Activated CD4-positive, alpha-beta T cell treated with anti-CD3 and anti-CD28 coated beads, Interleukin-2, amount 10 ng/mL, durations not matched to agents 24 days and 14 days (primary cell): ENCODE data around the gene TTC22. TPM values are rescaled to one million over a fixed set of nuclear protein-coding genes. Genes with fewer than 3 reads are reported as not detected.

Source experiments
- DNase-seq: peaks from one replicate; pipeline ENCODE4 v3.0.0; 2022
- H3K27ac Mint-ChIP-seq: one replicate; pipeline ENCODE4 v1.8.0; 2022; ENCODE audit warnings: mild to moderate bottlenecking, mixed read lengths
- H3K27me3 Mint-ChIP-seq: one replicate; pipeline ENCODE4 v1.8.0; 2022; ENCODE audit warnings: mixed read lengths
- H3K36me3 Mint-ChIP-seq: one replicate; pipeline ENCODE4 v1.8.0; 2022; ENCODE audit warnings: low read depth, mild to moderate bottlenecking, mixed read lengths
- H3K4me1 Mint-ChIP-seq: one replicate; pipeline ENCODE4 v1.8.0; 2021; ENCODE audit warnings: mixed read lengths
- H3K4me3 Mint-ChIP-seq: one replicate; pipeline ENCODE4 v1.8.0; 2022; ENCODE audit warnings: mild to moderate bottlenecking, moderate library complexity, mixed read lengths
- H3K9me3 Mint-ChIP-seq: one replicate; pipeline ENCODE4 v1.8.0; 2021; ENCODE audit warnings: mixed read lengths
- intact Hi-C: fragments of 100-400 bp; cut with micrococcal nuclease; formaldehyde crosslinking; loops from one replicate; pipeline ENCODE4 v1.15.1; 2023
- total RNA-seq: library from RNA; stranded (reverse); gene quantifications from 2 replicates; pipeline ENCODE4 v1.2.3, GENCODE V29; 2022

TTC22 gene
- total RNA-seq, 1 donor from 2014 or later = 1.6 TPM

- Mint-ChIP-seq H3K27ac (no peak overlapping the region), H3K4me3 (no peak overlapping the region), H3K9me3 (no peaks in the 10 kb centered on the region), H3K36me3 (no peaks in the 10 kb centered on the region), H3K27me3 (no peaks in the 10 kb centered on the region), H3K4me1 (peaks cover 33% of the 10 kb centered on the region)
- no peak for DNase-seq
- intact Hi-C loops = loop anchor here (5.0 kb wide), 1 partner anchor 389 kb away; the partner anchor contains the start of gene SSBP3
Measured at GRCh38 chr1:54795841-54796468, 5.2 kb downstream of the TTC22 start.

DNA sequence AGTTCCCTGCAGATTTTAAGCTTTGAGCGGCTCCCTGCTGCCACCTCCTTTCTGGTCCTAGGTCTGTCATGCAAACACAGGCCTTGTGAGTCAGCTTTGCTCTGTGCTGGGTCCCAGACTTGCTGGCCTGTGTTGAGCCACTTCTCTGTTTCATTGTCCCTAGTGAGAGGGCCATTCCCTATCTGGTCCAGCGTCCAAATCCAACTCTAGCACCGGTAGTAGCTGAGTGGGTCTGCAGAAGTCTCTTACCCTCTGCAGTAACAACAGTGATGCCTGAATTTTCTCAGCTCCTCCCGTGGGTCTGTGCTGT lies 5.8 kb downstream of the TTC22 start:
- intact Hi-C loops = loop anchor here (5.0 kb wide), 1 partner anchor 388 kb away; the partner anchor contains the start of gene SSBP3
- no peak for DNase-seq
- Mint-ChIP-seq H3K4me1 (peaks cover 33% of the 10 kb centered on the region), H3K9me3 (no peaks in the 10 kb centered on the region), H3K27me3 (no peaks in the 10 kb centered on the region), H3K27ac (no peak overlapping the region), H3K36me3 (no peaks in the 10 kb centered on the region), H3K4me3 (no peak overlapping the region)

DNA sequence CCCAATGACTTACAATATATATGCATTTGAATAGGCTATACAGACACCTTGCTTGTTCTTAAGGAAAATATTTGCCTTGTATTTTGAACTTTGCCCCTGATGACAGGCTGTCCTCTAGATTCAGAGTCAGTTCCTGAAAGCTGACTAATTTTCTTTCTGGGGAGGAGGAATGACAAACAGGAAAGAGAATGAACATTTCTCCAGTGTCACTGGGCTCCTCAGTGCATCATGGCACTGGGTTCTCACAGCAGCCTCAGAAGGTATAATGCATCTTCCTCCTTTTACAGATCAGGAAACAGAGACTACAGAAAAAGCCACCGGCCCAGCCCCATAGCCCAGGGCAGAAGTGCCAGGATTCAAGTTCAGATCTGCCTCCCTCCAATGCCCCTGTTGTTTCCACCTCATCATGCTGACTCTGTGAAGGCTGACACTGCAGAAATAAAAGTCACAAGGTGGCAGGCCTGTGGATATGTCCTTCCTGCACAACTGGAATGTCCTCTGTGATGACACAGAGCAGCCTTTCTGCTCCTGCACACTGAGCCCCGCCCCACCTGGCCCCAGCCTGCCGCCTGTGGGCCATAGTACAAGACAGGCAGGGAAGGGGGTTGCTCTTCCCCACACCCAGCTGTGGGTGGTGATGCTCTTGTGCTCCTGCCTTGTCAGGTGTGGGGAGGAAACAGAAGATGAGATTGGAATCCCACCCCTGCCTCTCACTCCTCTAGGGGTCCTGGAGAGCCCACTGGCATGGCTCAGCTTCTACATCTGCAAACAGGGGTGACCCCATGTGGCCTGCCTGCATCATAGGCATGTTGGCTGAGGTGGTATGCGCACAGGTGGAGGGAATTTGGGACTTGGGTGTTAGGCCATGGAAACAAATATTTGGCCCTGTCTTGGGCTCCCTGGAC lies 6.4 kb downstream of the TTC22 start:
- H3K9me3 Mint-ChIP-seq = no peaks in the 10 kb centered on the region
- no peak overlapping the region for H3K4me3 Mint-ChIP-seq
- peaks cover 27% of the 10 kb centered on the region for H3K4me1 Mint-ChIP-seq
- no peak overlapping the region for H3K27ac Mint-ChIP-seq
- H3K27me3 Mint-ChIP-seq = no peaks in the 10 kb centered on the region
- H3K36me3 Mint-ChIP-seq = no peaks in the 10 kb centered on the region
- intact Hi-C loops = loop anchor here (5.0 kb wide), 1 partner anchor 387 kb away; the partner anchor contains the start of gene SSBP3
- DNase-seq = no peak

DNA sequence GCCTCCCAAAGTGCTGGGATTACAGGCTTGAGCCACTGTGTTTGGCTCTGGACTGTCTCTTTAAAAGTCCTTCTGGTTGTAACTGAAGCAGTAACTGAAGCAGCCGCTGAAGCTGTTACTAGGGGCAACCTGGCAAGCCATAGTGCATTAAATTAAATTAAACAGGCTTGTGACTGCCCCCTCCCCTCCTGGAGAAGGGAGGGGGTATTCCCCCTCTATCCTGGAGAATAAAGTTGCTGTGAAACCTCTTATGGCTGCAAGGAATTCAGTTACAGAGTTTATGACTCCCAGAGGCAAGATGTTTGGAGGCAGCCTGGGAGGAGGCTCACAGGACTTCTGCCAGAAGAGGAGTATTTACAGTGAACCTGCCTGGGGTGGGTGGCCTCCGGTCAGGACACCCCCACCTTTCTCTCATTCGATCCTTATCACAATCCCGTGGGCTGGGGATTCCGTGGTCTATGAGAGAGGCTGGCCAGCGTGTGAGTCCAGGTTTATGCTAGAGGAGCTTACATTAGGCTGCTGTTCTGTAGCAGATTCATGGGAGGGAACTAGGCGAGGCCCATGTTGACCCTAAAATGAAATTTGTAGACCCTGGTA lies 8.3 kb downstream of the TTC22 start:
- Mint-ChIP-seq H3K9me3 (no peaks in the 10 kb centered on the region), H3K36me3 (no peaks in the 10 kb centered on the region), H3K27ac (no peak overlapping the region), H3K27me3 (no peaks in the 10 kb centered on the region), H3K4me1 (peaks cover 8% of the 10 kb centered on the region), H3K4me3 (no peak overlapping the region)
- intact Hi-C loops = no loop called here
- DNase-seq = no peak

GRCh38 chr1:54791880-54792522 lies 9.1 kb downstream of the TTC22 start:
- intact Hi-C loops = no loop called here
- H3K27ac Mint-ChIP-seq = no peak overlapping the region
- no peaks in the 10 kb centered on the region for H3K27me3 Mint-ChIP-seq
- peaks cover 8% of the 10 kb centered on the region for H3K4me1 Mint-ChIP-seq
- DNase-seq = peak; percentile 77
- no peaks in the 10 kb centered on the region for H3K36me3 Mint-ChIP-seq
- no peak overlapping the region for H3K4me3 Mint-ChIP-seq
- no peaks in the 10 kb centered on the region for H3K9me3 Mint-ChIP-seq

DNA sequence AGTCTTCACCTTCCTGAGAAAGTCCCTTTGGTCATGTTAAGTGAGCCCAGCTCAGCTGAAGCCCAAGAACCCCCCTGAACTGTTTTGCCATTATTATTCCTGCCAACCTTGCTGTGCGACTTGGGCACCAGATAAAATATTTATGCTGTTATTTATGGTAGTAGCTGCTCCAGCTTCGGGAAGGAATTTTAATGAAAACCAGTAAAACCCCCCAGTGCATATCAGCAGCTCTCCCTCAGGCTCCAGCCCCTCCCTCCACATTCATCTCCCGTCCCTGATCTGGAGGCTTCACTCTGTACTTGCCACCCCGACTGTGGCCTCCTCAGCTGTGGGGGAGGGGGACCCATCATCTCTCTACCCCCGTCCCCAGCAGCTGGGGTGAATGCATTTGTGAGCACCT lies 12.7 kb downstream of the TTC22 start:
- no peak overlapping the region for H3K27ac Mint-ChIP-seq
- H3K4me1 Mint-ChIP-seq = no peaks in the 10 kb centered on the region
- no peaks in the 10 kb centered on the region for H3K9me3 Mint-ChIP-seq
- H3K27me3 Mint-ChIP-seq = no peaks in the 10 kb centered on the region
- intact Hi-C loops = no loop called here
- H3K36me3 Mint-ChIP-seq = no peaks in the 10 kb centered on the region
- no peak for DNase-seq
- no peak overlapping the region for H3K4me3 Mint-ChIP-seq

DNA sequence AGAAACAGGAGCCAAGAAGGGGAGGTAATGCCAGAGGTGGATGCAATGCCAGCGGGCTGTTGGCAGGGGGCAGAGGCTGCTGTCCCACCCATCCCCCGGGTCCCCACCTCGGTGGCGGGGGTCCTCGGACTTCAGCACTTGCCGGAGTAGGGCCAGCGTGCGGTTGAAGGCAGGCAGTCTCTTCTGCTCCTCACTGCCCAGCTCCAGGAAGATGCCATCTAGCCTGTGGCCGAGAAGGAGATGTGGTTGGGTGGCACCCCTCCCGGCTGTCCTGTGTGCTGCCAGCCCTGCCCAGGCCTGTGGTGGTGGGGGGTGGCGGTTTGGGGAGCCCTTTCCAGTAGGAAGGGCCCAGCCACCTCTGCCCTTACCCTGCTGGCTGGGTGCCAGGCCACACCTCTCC lies 13.5 kb downstream of the TTC22 start:
- DNase-seq = no peak
- H3K36me3 Mint-ChIP-seq = no peaks in the 10 kb centered on the region
- intact Hi-C loops = no loop called here
- no peaks in the 10 kb centered on the region for H3K27me3 Mint-ChIP-seq
- no peaks in the 10 kb centered on the region for H3K9me3 Mint-ChIP-seq
- no peak overlapping the region for H3K27ac Mint-ChIP-seq
- no peaks in the 10 kb centered on the region for H3K4me1 Mint-ChIP-seq
- no peak overlapping the region for H3K4me3 Mint-ChIP-seq

DNA sequence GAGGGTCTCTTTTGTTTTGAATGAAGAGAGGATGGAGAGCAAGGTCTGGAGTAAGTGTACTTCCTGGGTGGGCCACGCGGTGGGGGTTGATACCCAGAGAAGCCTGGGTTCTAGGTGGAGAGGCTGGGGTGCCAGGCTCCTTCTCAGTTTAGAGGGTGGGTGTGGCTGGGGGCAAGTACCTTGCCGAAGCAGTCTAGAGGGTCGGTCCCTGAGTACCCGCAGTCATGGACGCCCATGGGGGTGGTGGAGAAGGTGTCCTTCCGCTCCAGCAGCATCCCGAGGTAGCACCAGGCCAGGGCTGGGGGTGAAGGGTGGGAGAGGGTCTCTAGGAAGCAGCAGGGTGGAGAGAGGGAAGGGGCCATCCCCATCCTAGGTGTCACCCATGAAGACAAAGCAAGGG lies 14.3 kb downstream of the TTC22 start:
- no peaks in the 10 kb centered on the region for H3K4me1 Mint-ChIP-seq
- no peak overlapping the region for H3K4me3 Mint-ChIP-seq
- no peaks in the 10 kb centered on the region for H3K27me3 Mint-ChIP-seq
- H3K36me3 Mint-ChIP-seq = no peaks in the 10 kb centered on the region
- intact Hi-C loops = no loop called here
- H3K9me3 Mint-ChIP-seq = no peaks in the 10 kb centered on the region
- no peak overlapping the region for H3K27ac Mint-ChIP-seq
- DNase-seq = no peak

GRCh38 chr1:54784066-54784465 lies 17.1 kb downstream of the TTC22 start:
- DNase-seq = no peak
- Mint-ChIP-seq H3K27me3 (no peaks in the 10 kb centered on the region), H3K4me3 (no peak overlapping the region), H3K27ac (no peak overlapping the region), H3K36me3 (no peaks in the 10 kb centered on the region), H3K9me3 (no peaks in the 10 kb centered on the region), H3K4me1 (no peaks in the 10 kb centered on the region)
- intact Hi-C loops = no loop called here

- Mint-ChIP-seq H3K4me3 (no peak overlapping the region), H3K27ac (no peak overlapping the region), H3K9me3 (no peaks in the 10 kb centered on the region), H3K27me3 (no peaks in the 10 kb centered on the region), H3K36me3 (no peaks in the 10 kb centered on the region), H3K4me1 (no peaks in the 10 kb centered on the region)
- no peak for DNase-seq
- intact Hi-C loops = no loop called here
Measured at GRCh38 chr1:54782588-54782987, 18.5 kb downstream of the TTC22 start.

DNA sequence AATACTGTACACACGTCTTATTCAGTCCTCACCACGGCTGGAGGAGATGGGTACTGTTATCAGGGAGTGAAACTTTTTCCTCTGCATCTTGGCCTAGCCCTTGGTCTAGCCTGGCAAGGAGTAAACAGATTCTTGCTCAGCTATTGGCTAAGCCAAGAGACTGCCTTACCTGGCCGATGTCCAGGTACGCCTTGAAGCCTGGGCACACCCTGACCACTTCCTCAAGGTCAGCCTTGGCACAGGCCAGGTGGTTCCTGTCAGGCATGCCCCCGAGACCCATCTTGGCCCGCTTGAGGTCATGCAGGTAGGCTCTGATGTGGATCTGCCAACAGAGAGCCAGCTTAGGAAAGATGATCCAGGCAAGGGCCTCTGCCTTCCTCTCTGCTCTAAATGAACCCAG lies 19.0 kb downstream of the TTC22 start:
- H3K27ac Mint-ChIP-seq = no peak overlapping the region

GRCh38 chr1:54781023-54781723 lies 19.9 kb downstream of the TTC22 start:
- intact Hi-C loops = no loop called here
- H3K36me3 Mint-ChIP-seq = no peaks in the 10 kb centered on the region
- DNase-seq = no peak
- no peaks in the 10 kb centered on the region for H3K27me3 Mint-ChIP-seq
- no peaks in the 10 kb centered on the region for H3K4me1 Mint-ChIP-seq
- no peaks in the 10 kb centered on the region for H3K9me3 Mint-ChIP-seq
- H3K4me3 Mint-ChIP-seq = no peak overlapping the region
- no peak overlapping the region for H3K27ac Mint-ChIP-seq

More for the DNA sequence above, 19.0 kb downstream of the TTC22 start:
- Mint-ChIP-seq H3K4me1 (no peaks in the 10 kb centered on the region), H3K27me3 (no peaks in the 10 kb centered on the region), H3K36me3 (no peaks in the 10 kb centered on the region), H3K9me3 (no peaks in the 10 kb centered on the region), H3K4me3 (no peak overlapping the region)
- intact Hi-C loops = no loop called here
- no peak for DNase-seq

- no peaks in the 10 kb centered on the region for H3K36me3 Mint-ChIP-seq
- no peak overlapping the region for H3K4me3 Mint-ChIP-seq
- intact Hi-C loops = no loop called here
- no peak for DNase-seq
- H3K27me3 Mint-ChIP-seq = no peaks in the 10 kb centered on the region
- H3K27ac Mint-ChIP-seq = no peak overlapping the region
- H3K9me3 Mint-ChIP-seq = no peaks in the 10 kb centered on the region
- no peaks in the 10 kb centered on the region for H3K4me1 Mint-ChIP-seq
Measured at GRCh38 chr1:54777431-54777830, 23.7 kb downstream of the TTC22 start.
